ENCODE measurements around the gene NAALADL2.

GRCh38 chr3:175392653-175393052, 533.5 kb downstream of the NAALADL2 start:
- TF ChIP-seq CHD1 (IDR thresholded peaks at IDR 0.05; ENCODE audit: low read depth, low read length) (no peak), POLR2A (IDR thresholded peaks at IDR 0.05; ENCODE audit: control extremely low read depth in 1 of 2, low read depth in 2 of 2, low read length in 2 of 2) (no peak), CTCF (IDR thresholded peaks at IDR 0.05; ENCODE audit: control extremely low read depth in 1 of 3, insufficient read depth in 1 of 3, low read depth in 1 of 3, low read length in 3 of 3) (no peak), GTF2F1 (IDR thresholded peaks at IDR 0.05; ENCODE audit: borderline replicate concordance, low read depth, low read length) (no peak), CBX8 (IDR thresholded peaks at IDR 0.05; ENCODE audit: borderline replicate concordance, low read depth, low read length) (no peak), CHD2 (IDR thresholded peaks at IDR 0.05; ENCODE audit: low read length) (no peak), YY1 (IDR thresholded peaks at IDR 0.05; ENCODE audit: low read depth, low read length) (no peak)
